ENCODE data around the gene ABCC11.

DNA sequence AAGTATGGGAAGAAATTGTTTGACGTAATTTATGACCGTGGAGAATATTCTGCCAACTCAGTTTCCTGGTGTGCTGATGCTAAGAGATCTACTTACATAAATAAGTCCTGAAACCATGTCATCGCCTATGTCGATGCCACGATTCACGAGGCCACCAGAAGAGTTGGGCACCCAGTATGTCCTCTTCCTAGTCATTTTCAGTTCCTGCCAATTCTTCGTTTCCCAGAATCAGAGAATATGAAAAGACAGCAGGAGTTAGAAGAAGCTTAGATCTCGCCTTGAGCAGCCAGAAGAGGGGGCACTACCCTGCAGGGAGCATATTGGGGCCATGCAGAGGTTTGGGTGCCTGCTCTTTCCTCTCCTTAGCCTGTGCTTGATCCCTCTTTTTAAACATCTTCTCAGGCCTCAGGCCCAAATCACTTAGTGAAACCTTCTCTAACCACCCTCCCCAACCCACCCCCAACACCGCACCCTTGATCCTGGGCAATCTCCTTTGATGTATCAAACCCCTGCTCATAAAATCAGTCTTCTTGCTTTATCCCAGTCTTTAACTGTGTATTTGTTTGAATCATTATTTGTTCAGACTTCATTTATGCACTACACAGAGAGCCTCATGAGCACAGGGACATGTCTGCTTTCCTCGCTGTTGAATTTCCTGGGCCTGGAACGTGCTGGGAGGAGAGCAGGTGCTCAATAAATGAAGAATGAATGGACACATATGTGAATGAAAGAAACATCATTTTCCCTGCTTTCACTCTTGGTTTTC lies 15.4 kb downstream of the ABCC11 start:
- TF ChIP-seq POLR2AphosphoS5 (IDR thresholded peaks at IDR 0.05; ENCODE audit: insufficient read depth in 1 of 2, low read depth in 1 of 2) (no peak), POLR2A (IDR thresholded peaks at IDR 0.05) (no peak)
- TF ChIP-seq, protein P1, sequence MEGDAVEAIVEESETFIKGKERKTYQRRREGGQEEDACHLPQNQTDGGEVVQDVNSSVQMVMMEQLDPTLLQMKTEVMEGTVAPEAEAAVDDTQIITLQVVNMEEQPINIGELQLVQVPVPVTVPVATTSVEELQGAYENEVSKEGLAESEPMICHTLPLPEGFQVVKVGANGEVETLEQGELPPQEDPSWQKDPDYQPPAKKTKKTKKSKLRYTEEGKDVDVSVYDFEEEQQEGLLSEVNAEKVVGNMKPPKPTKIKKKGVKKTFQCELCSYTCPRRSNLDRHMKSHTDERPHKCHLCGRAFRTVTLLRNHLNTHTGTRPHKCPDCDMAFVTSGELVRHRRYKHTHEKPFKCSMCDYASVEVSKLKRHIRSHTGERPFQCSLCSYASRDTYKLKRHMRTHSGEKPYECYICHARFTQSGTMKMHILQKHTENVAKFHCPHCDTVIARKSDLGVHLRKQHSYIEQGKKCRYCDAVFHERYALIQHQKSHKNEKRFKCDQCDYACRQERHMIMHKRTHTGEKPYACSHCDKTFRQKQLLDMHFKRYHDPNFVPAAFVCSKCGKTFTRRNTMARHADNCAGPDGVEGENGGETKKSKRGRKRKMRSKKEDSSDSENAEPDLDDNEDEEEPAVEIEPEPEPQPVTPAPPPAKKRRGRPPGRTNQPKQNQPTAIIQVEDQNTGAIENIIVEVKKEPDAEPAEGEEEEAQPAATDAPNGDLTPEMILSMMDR (IDR thresholded peaks at IDR 0.05): no peak

All from vagina (tissue), 2 donors.